SK-N-SH treated with all-trans-retinoic acid at 6 μM for 48 hours (cell line): ENCODE measurements around the gene SERPINB4.

Experiments used
- GLIS3 ChIP-seq: fragments of 250-450 bp; sonication (Bioruptor Pico); IDR thresholded peaks from 2 replicates; pipeline ENCODE4 v1.5.0; 2020; ENCODE audit warnings: mild to moderate bottlenecking, moderate library complexity
- ZFP3 ChIP-seq: fragments of 250-450 bp; sonication (Bioruptor Pico); IDR thresholded peaks from 2 replicates; pipeline ENCODE4 v1.5.0; 2020; ENCODE audit warnings: mild to moderate bottlenecking, moderate library complexity

- TF ChIP-seq GLIS3 (no peak), ZFP3 (CRISPR knock-in tag) (no peak)
These were observed 36.0 kb upstream of the SERPINB4 start for GRCh38 chr18:63679820-63680606.
